ENCODE data around the gene GNAO1. TPM values are rescaled to one million over a fixed set of nuclear protein-coding genes. Genes with fewer than 3 reads are reported as not detected.

Gene GNAO1
- total RNA-seq, 2 experiments from 2014 or later = 2.7 TPM

DNA sequence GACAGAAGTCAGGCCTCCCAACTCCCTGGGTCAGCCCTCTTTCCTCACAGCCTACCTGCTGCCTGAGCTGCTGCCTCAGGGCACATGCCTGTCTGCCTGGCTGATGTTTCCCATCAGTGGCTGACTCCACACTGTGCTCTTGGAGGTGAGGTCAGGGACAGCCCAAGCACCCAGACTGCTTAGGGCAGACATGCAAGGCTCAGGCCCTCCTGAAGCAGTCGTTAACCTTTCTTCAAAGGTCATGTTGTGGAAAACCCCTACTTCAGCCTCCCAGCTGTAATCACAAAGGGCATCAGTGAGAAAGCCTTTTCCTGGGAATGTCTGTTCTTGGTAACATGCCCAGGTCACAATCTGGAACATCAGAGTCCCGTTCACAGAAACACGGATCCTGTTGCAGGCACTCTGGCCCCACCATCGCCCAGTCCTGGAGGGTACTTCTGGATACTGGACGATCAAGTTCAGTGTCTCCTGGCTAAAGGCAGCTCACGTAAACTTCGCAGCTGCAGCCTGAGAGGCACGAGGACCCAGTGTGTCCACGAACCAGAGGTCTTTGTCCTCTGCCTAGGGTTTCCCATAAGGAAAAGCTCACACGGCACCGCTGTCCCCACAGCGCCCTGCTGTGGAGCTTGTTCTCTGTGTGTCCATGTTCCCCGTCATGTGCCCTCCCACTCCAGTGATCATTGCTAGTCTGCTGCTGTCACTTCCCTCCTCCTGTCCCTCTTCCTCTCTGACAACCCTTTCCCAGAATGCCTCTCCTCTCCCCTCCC is 54.9 kb downstream of the GNAO1 start:
- Mint-ChIP-seq H3K4me1 (ENCODE audit: low read depth) (no peaks in the 10 kb centered on the region), H3K27me3 (ENCODE audit: low read depth) (peaks cover 8% of the 10 kb centered on the region), H3K9me3 (ENCODE audit: insufficient read depth) (no peaks in the 10 kb centered on the region), H3K27ac (no peak overlapping the region), H3K36me3 (ENCODE audit: low read depth) (no peaks in the 10 kb centered on the region), H3K4me3 (no peak overlapping the region)
- ChIA-PET CTCF (no interaction called here), POLR2A (no interaction called here)
- ATAC-seq (no peak), DNase-seq (no peak)

DNA sequence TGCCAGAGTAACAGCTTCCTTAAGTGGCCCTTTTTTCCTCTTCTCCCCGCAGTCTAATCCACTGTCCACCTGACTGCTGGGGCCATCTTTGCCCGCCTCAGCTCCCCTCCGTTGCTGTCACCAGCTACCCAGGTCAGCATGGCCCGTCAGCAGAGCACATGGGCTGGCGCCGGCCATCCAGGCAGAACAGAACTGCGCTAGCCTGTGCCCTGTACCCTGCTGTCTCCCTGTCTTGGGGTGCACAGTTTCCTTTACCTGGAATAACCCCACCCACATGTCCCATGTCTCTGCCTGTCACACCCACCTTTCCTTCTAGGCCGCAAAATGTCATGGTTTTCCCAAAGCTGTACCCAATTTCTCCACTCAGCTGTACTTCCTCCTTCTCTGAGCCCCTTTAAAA is 55.7 kb downstream of the GNAO1 start:
- Mint-ChIP-seq H3K36me3 (ENCODE audit: low read depth) (no peaks in the 10 kb centered on the region), H3K4me1 (ENCODE audit: low read depth) (no peaks in the 10 kb centered on the region), H3K27ac (no peak overlapping the region), H3K4me3 (no peak overlapping the region), H3K9me3 (ENCODE audit: insufficient read depth) (no peaks in the 10 kb centered on the region), H3K27me3 (ENCODE audit: low read depth) (peaks cover 7% of the 10 kb centered on the region)
- ChIA-PET CTCF (no interaction called here), POLR2A (no interaction called here)
- ATAC-seq = no peak
- no peak for DNase-seq

DNA sequence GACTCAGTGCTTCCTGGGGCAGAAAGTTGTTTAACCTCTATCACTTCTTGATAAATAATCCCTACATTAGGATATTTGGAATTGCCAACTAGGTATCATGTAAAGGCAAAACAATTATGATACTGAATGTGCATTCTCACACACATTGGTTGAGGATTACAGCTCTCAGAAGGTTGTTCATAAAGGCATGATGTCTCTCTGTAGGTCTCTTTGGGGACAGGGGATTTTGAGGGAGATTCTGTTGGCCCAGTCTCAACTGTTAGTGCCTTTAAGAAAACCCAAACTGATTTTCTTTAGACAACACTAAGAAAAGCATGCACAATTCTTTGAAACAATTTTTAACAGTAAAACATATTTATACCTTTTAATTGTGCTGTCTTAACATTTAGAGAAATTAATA is 56.5 kb downstream of the GNAO1 start:
- Mint-ChIP-seq H3K4me1 (ENCODE audit: low read depth) (no peaks in the 10 kb centered on the region), H3K4me3 (no peak overlapping the region), H3K36me3 (ENCODE audit: low read depth) (no peaks in the 10 kb centered on the region), H3K27ac (no peak overlapping the region), H3K9me3 (ENCODE audit: insufficient read depth) (no peaks in the 10 kb centered on the region), H3K27me3 (ENCODE audit: low read depth) (peaks cover 7% of the 10 kb centered on the region)
- DNase-seq (no peak), ATAC-seq (no peak)
- POLR2A ChIA-PET = no interaction called here
- CTCF ChIA-PET = no interaction called here

DNA sequence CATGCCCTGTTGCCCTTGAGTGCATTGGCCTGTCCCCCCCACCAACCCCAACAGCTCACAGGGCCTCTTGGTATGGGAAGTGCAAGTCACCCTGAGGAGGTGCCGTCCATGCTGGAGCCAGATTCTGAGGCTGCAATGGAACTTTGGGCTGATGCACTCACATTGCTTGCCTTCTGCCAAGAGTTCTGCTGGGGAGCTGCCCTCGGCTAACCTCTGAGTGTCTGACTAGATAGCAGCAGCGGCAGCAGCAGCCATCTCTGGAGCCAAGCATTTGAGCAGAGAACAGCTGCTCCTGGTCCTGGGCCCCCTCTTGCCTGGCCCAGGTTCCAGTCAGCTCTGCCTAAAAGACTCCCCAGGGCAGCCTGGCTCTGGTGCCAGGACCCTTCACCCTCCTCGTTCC is 61.5 kb downstream of the GNAO1 start:
- H3K27me3 Mint-ChIP-seq (ENCODE audit: low read depth) = peaks cover 29% of the 10 kb centered on the region
- no peak for ATAC-seq
- H3K4me3 Mint-ChIP-seq = no peak overlapping the region
- no peaks in the 10 kb centered on the region for H3K9me3 Mint-ChIP-seq (ENCODE audit: insufficient read depth)
- ChIA-PET POLR2A (no interaction called here), CTCF (no interaction called here)
- no peak overlapping the region for H3K27ac Mint-ChIP-seq
- DNase-seq = no peak
- H3K36me3 Mint-ChIP-seq (ENCODE audit: low read depth) = no peaks in the 10 kb centered on the region
- no peaks in the 10 kb centered on the region for H3K4me1 Mint-ChIP-seq (ENCODE audit: low read depth)

DNA sequence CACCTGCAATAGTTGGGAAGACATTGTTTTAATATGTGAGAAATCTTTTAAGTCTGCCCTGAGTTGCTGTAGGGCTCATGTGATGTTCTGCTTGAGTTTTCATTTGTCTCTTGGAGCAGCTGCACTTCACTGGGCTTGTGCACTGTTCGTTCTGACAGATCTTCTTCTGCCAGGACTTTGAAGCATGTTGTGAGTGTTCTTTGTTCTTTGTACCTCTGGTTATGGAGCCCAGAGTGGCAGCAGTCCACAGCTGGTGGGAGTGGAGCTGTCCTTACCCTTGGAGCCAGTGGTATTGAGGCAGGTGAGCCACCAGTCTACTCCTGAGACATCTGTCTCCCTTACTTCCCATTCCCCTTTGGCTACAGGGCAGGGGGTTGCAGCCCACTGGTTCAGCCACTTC is 64.6 kb downstream of the GNAO1 start:
- Mint-ChIP-seq H3K27ac (no peak overlapping the region), H3K27me3 (ENCODE audit: low read depth) (peaks cover 25% of the 10 kb centered on the region), H3K4me3 (no peak overlapping the region), H3K4me1 (ENCODE audit: low read depth) (no peaks in the 10 kb centered on the region), H3K9me3 (ENCODE audit: insufficient read depth) (no peaks in the 10 kb centered on the region), H3K36me3 (ENCODE audit: low read depth) (no peaks in the 10 kb centered on the region)
- DNase-seq = no peak
- ChIA-PET CTCF (no interaction called here), POLR2A (no interaction called here)
- no peak for ATAC-seq

DNA sequence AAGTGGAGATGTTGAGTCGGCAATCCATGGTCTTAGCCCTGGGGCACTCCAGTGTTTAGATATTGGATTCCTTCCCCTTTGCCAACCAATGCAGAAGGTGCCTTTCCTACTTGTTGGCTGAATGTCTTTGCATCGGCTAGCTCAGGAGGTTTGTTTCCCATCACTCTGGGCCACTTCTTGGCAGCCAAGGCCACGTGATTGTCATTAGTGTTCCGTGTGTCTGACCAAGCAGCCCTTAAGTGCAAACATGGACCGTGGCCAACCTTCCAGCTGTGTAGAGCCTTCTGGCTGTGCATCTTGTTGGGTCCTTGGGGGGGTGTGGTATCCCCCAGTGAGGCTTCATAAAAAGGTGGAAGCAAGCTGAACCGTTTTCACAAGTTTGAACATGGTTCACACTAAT is 66.0 kb downstream of the GNAO1 start:
- no peak for ATAC-seq
- peaks cover 11% of the 10 kb centered on the region for H3K4me1 Mint-ChIP-seq (ENCODE audit: low read depth)

DNA sequence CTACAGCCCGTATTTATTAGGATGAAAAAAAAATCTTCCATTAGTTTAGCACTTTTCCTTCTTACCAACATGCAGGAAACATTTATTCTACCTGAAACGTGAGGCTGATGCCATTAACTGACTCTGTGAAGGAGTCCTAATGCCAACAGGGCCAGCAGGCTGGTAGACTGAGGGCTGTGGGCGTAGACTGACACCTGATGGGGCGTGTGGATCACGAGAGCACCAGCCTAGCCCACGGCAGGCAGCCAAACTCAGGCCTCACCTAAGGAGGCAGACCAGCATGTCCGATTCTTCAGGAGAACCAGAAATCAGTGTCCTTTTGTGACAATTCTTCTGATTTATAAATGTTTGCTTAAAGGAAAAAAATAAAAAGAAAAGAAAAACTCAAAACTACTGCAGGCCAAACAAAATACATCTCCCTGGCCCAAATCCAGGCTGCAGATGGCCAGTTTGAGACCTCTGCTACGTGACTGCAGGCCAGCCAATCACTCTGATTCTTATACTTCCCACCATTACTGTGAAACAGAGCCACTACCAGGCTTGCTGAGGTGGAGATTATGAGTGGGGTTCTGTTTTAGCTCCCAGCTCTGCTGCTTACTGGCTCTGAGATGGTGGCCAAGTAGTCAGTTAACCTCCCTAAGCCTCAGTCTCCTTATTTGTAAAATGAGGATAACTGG is 66.5 kb downstream of the GNAO1 start:
- Mint-ChIP-seq H3K4me3 (no peak overlapping the region), H3K4me1 (ENCODE audit: low read depth) (peaks cover 17% of the 10 kb centered on the region), H3K9me3 (ENCODE audit: insufficient read depth) (no peaks in the 10 kb centered on the region), H3K27me3 (ENCODE audit: low read depth) (peaks cover 21% of the 10 kb centered on the region), H3K36me3 (ENCODE audit: low read depth) (no peaks in the 10 kb centered on the region), H3K27ac (no peak overlapping the region)
- ATAC-seq = no peak
- no peak for DNase-seq
- POLR2A ChIA-PET = no interaction called here
- CTCF ChIA-PET = no interaction called here

More for the DNA sequence above, 66.0 kb downstream of the GNAO1 start:
- Mint-ChIP-seq H3K27me3 (ENCODE audit: low read depth) (peaks cover 21% of the 10 kb centered on the region), H3K9me3 (ENCODE audit: insufficient read depth) (no peaks in the 10 kb centered on the region), H3K27ac (no peak overlapping the region), H3K36me3 (ENCODE audit: low read depth) (no peaks in the 10 kb centered on the region), H3K4me3 (no peak overlapping the region)
- DNase-seq = no peak
- ChIA-PET CTCF (no interaction called here), POLR2A (no interaction called here)

DNA sequence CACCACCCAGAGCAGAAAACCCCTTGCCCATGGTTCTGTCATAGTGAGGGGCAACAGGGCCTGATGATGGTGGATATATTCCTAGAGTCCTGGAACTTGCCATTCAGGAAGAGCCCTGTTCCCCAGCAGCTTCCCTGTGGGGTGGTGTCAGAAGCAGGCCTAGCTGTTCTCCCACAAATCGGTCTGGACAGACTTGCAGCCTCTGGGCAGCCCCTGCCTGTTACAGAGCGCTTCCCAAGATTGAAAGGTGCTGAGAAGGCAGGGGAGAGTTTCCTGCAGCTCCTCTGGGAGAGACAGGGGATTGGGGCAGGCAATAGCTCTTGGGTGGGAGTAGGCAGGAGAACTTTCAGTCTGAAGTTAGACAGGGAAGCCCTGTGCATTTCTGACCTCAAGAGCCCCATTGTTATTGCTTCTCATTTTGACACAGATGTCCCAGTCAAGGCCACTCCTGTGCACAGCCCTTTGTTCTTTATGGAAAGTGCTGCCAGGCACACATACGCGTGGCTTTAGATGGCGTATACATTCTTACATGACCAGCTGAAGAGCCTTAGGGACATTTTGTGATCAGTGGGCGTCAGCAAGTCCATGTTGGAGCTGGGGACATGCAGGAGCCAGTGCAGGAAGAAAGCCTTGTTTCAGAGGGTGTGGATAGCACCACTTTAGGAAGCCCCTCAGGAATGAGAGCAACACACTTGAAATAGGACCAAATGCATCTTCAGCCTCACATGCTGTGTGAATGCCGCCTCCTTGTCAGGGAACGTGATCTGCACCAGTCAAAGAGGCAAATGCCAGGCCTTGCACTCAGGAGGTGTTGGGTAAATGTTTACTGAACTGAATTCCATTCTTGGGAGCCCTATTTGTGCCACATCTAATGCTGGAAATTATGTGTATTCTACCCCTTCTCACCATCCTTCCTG is 67.5 kb downstream of the GNAO1 start:
- POLR2A ChIA-PET = no interaction called here
- Mint-ChIP-seq H3K36me3 (ENCODE audit: low read depth) (no peaks in the 10 kb centered on the region), H3K4me1 (ENCODE audit: low read depth) (peaks cover 26% of the 10 kb centered on the region), H3K9me3 (ENCODE audit: insufficient read depth) (no peaks in the 10 kb centered on the region), H3K27ac (no peak overlapping the region), H3K4me3 (no peak overlapping the region), H3K27me3 (ENCODE audit: low read depth) (peaks cover 21% of the 10 kb centered on the region)
- CTCF ChIA-PET = no interaction called here
- no peak for ATAC-seq
- DNase-seq = no peak

DNA sequence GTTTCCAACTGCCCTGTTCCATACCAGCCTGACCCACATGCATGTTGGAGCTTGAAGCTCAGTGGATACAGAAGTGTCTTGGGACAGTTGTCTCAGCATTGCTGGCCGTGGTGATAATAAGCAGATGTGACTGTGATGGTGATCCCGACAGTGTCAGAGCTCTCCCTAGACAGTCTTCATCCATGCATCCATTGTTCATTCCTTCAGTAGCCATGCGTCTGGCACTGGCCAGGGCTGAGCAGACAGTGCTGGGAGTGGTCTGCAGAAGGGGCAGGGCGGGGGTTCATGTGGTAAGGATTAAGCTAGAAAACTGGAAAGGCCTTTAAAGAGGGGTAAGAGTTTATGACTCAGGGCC is 68.1 kb downstream of the GNAO1 start:
- no peaks in the 10 kb centered on the region for H3K9me3 Mint-ChIP-seq (ENCODE audit: insufficient read depth)
- H3K36me3 Mint-ChIP-seq (ENCODE audit: low read depth) = no peaks in the 10 kb centered on the region
- H3K4me1 Mint-ChIP-seq (ENCODE audit: low read depth) = peaks cover 30% of the 10 kb centered on the region
- H3K27me3 Mint-ChIP-seq (ENCODE audit: low read depth) = peaks cover 20% of the 10 kb centered on the region
- CTCF ChIA-PET = interaction anchor here (1.0 kb wide), 1 partner anchor 97 kb away, joined by 3 read pairs; no protein-coding TSS in a partner anchor
- DNase-seq (no peak), ATAC-seq (no peak)
- no peak overlapping the region for H3K27ac Mint-ChIP-seq
- no peak overlapping the region for H3K4me3 Mint-ChIP-seq
- POLR2A ChIA-PET = no interaction called here

DNA sequence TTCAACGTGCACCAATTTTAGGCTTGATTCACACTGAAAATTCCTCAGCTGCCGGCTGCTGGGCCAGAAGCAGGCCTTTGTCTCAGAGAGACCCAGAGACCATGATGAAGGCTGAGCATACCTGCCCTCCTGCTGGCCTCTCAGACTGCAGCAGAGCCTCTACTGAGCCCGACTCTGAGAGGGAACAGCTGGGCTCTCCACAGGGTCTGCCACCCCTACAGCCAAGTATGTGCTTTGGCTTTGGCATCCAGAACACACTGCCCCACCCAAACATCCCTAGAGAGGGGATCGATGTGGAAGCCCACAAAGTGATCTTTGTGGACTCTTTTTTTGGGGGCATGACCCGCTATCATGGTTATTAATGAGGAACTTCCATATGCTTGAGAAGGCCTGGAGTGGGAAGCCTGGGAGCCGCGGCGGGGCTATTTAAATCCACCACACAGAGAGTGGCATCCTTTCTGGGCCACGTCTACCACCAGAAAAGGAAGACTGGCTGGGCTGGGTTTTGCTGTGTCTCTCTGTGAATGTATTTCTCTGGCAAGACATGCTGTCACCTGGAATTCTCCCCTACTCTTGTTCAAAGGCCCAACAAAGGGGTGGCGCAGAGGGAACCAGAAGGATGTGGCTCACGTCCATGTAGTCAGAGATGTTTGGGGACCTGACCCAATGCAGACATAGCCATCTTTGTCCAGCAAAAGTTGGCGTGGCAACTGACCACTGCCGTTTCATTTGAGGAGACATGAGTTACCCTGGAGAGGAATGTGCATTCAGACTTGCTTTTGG is 69.3 kb downstream of the GNAO1 start:
- no peaks in the 10 kb centered on the region for H3K9me3 Mint-ChIP-seq (ENCODE audit: insufficient read depth)
- H3K4me3 Mint-ChIP-seq = no peak overlapping the region
- ChIA-PET CTCF (interaction anchor here (1.0 kb wide), 1 partner anchor 95 kb away, joined by 3 read pairs; no protein-coding TSS in a partner anchor), POLR2A (interaction anchor here (0.7 kb wide), 1 partner anchor 163 kb away, joined by 4 read pairs; no protein-coding TSS in a partner anchor)
- H3K27me3 Mint-ChIP-seq (ENCODE audit: low read depth) = peaks cover 9% of the 10 kb centered on the region
- H3K36me3 Mint-ChIP-seq (ENCODE audit: low read depth) = no peaks in the 10 kb centered on the region
- DNase-seq (no peak), ATAC-seq (no peak)
- no peak overlapping the region for H3K27ac Mint-ChIP-seq
- peaks cover 32% of the 10 kb centered on the region for H3K4me1 Mint-ChIP-seq (ENCODE audit: low read depth)

DNA sequence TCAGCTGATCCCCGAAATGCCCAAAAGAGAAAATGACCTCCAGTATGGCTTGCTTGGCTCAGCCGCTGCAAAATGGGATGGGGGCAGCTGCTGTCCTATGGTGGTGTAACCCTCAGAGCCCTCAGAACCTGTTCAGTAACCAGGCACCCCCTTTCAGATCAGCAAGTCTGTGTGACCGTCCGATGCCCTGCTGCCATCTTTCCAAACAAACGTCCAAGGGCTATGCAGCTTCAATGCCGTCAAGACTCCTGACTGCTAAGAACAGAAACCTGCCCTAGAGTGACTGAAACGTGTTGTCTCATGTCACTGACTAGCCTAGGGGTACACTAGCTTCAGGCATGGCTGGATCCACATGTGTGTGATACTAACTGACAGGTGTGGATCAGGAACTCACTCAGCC is 70.4 kb downstream of the GNAO1 start:
- Mint-ChIP-seq H3K27ac (peak overlapping the region; percentile 60), H3K27me3 (ENCODE audit: low read depth) (no peaks in the 10 kb centered on the region), H3K4me3 (no peak overlapping the region), H3K4me1 (ENCODE audit: low read depth) (peaks cover 32% of the 10 kb centered on the region), H3K9me3 (ENCODE audit: insufficient read depth) (no peaks in the 10 kb centered on the region), H3K36me3 (ENCODE audit: low read depth) (no peaks in the 10 kb centered on the region)
- ChIA-PET POLR2A (interaction anchor here (0.6 to 0.7 kb wide), 2 partner anchors 57 to 153 kb away, joined by 3 read pairs; no protein-coding TSS in a partner anchor), CTCF (interaction anchor here (1.0 to 3.9 kb wide), 6 partner anchors 11 to 318 kb away, joined by 3 to 29 read pairs (median 6); no protein-coding TSS in a partner anchor)
- ATAC-seq (peak; percentile 23), DNase-seq (no peak)
